Putamen (tissue), 1 donor: ENCODE measurements around the gene PDE4DIP.
"Not testable (repeated sequence)": the region's sequence is repeated elsewhere in the genome, so short reads cannot be mapped to it uniquely, and the experiment has no call there.

ENCODE experiments used
- DNase-seq: peaks from one replicate; pipeline ENCODE4 v3.0.0-alpha.2; 2016; ENCODE audit warnings: low spot score

Gene PDE4DIP

GRCh38 chr1:148874408-148875388 is 30.5 kb downstream of the PDE4DIP start:
- DNase-seq: not testable (repeated sequence)

DNA sequence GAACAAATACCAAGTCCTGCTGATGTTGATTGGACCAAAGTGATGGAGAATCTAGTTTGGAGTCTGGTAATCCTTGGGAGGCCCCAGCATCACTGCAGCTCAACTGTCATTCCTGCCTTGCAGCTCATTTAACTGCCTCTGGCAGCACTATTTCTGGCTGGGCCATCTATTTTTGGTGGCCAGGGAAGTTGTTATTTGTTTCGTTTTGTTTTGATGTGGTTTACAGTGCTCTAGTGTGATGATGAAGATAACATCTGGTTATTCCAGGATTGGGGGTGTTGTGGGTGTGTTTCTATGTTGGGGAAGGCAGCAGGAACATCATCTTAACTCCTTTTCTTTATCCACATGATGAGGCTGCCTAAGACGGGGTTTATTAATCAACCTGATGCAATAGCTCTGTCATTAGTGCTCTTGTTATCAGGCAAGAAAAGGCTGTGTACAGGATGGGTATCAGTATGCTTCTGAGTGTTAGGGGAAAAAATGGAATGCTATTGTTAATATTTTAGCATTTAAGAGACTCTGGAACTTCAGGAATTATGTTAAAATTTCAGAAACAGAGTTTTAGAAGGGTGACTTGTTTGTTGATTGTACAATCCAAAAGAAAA is 35.7 kb downstream of the PDE4DIP start:
- DNase-seq: not testable (repeated sequence)

DNA sequence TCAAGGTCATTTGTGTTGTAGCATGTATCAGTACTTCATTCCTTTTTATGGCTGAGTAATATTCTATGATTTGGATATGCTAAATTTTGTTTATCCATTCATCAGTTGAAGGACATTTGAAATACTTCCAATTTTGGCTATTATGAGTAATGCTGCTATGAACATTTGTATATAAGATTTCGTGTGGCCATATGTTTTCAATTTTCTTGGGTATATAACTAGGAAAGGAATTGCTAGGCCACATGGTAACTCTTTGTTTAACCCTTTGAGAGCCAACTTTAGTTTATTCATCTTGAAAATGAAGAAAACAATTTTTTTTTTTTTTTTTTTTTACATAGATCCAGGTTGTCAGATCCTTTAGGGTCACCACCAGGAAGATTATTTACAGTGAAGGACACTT is 37.0 kb downstream of the PDE4DIP start:
- not testable (repeated sequence) for DNase-seq

GRCh38 chr1:148885219-148885618 is 41.0 kb downstream of the PDE4DIP start:
- DNase-seq: not testable (repeated sequence)

GRCh38 chr1:148886293-148886692 is 42.1 kb downstream of the PDE4DIP start:
- not testable (repeated sequence) for DNase-seq

DNA sequence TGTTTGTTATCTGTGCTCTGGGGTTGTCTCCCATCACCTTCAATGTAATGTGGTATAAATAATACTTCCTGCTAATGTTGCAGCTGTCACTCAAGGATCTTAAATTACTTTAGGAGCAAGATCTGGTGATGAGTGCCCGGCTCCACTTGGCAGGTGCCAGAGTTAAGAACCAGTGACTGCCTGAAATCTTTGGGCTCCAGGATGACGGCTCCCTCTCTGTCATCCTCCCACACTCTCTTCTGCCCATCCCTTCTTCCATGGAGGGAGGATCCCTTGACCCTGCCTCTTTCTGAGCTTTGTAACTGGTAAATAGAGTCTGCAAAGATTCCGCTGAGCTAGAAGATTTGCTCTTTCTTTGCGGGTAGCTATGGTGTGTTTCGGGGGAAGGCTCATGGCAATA is 44.4 kb downstream of the PDE4DIP start:
- DNase-seq: not testable (repeated sequence)

- not testable (repeated sequence) for DNase-seq
Observed at GRCh38 chr1:148889267-148890074, 45.2 kb downstream of the PDE4DIP start.

DNA sequence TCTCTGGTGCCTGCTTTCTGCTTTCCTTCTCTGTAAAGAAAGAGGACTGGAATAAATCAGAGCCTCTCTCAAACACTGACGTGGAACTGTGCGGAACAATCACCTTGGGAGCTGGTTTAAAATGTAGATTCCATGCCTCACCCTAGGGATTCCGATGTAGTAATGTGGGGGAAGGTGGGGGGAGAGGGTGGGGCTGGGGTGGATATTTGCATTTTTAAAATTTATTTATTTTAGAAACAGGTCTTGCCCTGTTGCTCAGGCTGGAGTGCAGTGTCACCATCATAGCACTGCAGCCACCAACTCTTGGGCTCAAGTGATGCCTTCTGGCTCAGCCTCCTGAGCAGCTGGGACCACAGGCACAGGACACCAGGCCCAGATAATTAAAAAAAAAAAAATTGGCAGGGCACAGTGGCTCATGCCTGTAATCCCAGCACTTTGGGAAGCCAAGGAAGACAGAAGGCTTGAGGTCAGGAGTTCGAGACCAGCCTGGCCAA is 45.9 kb downstream of the PDE4DIP start:
- not testable (repeated sequence) for DNase-seq

DNA sequence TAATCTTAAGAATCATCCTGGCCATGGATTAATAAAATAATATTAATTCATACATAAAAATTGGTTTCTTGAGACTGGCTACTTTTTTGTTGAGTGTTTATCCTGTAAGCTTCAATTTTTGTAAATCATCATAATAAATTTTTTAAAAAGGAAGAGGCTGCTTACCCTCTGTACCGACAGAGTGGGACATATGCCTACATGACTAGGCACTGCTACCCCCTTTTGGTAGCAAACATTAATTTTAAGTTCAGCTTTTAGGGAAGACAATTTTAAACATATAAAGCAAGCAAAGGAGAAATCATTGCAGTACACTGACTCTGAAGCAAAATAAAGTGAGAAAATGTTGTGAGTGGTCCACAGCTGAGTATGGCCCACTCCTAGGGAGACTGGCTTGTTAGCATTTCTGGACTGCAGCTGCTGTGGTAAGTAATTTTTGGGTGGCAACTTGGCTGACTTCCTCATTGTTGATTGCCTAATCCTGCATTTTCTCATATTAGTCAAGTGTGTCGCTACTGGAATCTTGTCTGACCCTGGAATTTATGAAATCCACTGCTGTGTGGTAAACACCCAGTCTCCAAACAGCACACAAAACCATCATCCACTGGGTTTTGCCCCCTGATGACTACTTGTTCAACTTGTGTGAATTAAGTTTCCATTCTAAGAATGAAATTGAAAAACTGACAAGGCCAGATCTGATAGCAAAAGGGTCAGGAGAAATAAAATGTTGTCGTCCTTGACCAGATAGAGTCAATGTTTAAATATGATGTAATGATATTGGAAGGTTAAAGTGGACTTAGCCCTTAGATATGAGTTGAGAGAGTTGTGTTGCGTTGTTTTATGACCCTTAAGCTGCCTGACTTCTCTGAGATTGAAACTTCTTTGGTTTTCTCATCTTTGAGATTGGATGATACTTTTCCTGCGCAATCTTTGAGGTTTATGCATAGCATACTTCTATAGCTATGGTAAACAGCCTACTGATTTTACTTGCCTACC is 50.4 kb downstream of the PDE4DIP start:
- not testable (repeated sequence) for DNase-seq

DNA sequence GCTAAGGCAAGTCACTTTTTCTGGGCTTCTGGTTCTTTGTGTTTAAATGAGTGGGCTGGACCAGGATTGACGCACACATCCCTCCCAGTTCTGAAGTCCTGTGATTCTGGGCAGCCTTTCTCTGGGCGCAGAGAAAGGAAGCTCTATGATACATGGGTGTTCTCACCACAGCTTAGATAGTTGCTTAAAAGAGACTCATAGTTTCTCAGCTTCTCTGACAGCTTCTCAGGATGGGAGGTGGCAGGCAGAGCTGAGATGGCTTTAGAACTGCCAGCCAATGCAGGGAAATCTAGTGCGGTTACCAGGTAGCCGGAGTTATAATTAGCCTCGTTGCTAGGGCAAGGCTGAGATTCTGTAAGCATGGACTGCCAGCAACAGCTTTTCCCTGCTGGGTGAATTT is 55.8 kb downstream of the PDE4DIP start:
- not testable (repeated sequence) for DNase-seq

- DNase-seq: not testable (repeated sequence)
Observed at GRCh38 chr1:148900691-148901090, 56.5 kb downstream of the PDE4DIP start.

- not testable (repeated sequence) for DNase-seq
Observed at GRCh38 chr1:148901150-148901952, 57.1 kb downstream of the PDE4DIP start.

DNA sequence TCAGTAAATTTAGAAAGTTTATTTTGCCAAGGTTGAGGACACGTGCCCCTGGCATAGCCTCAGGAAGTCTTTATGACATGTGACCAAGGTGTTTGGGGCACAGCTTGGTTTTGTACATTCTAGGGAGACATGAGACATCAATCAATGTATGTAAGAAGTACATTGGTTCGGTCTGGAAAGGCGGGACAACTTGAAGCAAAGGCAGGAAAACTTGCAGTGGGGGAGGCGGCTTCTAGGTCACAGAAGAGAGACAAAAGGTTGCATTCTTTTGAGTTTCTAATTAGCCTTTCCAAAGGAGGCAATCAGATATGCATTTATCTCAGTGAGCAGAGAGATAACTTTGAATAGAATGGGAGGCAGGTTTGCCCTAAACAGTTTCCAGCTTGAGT is 57.7 kb downstream of the PDE4DIP start:
- not testable (repeated sequence) for DNase-seq

DNA sequence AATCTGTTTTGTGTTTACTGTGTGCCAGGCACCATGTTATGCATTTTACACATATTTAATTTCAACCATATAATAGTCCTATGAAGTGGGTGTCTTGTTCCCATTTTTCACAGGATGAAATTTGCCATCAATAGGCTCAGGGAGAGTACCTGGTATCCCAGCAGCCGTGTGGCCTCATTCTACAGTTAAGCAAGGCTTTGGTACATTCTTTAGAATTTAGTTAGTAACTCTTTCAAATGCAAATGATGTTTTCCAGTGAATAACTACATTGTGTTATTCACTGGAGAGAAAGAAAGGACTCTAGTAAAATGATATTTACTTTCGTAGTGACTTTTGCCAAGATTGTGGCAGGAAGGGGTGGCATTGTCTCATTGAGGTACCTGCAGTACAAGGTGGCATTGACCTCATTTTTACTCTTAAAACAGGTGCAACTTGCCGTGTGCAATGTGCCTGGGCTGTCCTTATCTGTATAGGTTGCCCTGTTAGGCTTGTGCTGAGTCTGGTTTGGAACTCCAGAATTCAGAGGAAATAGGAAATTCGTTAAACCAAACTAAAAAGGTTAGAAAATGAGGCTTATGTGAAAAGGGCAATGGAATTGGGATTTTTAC is 65.1 kb downstream of the PDE4DIP start:
- DNase-seq: not testable (repeated sequence)

GRCh38 chr1:148911303-148911928 is 67.2 kb downstream of the PDE4DIP start:
- DNase-seq: not testable (repeated sequence)

- not testable (repeated sequence) for DNase-seq
Observed at GRCh38 chr1:148916222-148916621, 72.0 kb downstream of the PDE4DIP start.

DNA sequence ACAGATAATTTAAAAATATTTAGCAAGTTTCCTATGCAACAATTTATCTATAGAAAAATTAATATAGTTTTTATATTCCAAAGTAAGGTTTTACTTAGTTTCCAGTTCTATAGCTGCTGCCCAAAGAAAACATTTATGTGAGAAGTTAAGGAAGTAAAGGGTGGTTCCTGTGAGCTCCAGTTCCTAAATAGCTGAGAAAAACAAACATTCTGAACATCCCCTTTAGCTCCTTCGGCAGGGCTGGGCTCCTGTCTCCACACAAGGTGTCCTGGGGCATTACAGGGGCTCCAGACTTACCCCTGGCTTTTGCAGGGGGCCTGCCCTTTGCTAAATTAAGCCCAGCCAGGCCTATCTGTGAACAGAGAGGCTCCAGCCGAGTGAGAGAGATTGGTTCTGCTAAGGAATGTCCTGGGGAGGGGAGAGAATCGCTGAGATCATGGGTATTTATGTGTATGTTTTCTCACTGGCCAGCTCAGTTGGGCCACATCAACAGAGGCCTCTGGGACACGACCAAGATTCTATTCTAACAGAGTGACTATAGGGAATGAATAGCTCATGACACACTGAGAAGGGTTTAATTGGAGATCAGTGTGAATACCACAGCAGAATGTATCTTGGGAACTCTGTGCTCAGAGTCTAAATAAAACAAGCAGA is 72.6 kb downstream of the PDE4DIP start:
- DNase-seq: not testable (repeated sequence)

DNA sequence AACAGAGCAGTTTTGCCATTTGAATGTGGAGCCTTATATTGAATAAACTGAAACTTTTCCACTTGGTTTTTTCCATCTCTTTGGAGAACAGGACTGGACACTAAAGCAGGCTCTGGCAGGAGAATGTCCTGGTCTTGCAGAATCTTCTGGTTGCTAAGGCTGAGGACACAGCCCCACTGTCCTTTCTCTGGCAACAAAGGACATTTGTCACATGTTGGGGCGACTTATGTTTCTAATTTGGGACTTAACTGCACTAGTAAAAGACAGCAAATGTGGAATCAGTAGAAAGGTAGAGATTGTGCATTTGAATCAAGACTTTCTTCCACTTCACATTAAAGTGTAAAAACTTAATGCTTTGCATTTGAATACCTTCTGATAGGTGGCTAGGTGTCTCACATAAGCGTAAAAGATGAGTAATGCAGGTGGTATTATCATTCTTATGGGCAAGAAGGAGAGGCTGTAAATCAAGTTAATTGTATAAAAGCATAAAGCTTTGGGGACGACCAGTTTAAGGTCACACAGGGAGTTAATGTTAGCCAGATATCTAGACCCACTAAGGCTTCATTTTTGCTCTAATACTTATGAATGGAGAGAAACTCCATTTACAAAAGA is 74.7 kb downstream of the PDE4DIP start:
- DNase-seq: not testable (repeated sequence)
